Measurements from ENCODE around the gene PTBP3.

PTBP3 gene

DNA sequence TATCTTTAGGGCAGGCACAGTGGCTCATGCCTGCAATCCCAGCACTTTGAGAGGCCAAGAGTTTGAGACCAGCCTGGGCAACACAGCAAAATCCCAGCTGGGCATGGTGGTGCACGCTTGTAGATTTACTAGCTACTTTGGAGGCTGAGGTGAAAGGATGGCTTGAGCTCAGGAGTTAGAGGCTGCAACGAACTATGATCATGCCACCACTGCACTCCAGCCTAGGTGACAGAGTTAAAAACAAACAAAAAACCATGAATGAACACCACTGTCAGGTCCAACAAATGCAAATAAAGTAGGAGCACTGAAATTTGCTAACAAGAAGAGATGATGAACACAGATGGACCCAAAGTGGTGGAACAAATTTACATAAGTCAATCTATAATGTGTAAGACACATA, 4.9 kb downstream of the PTBP3 start:
- FAIRE-seq (no peak), DNase-seq (ENCODE audit: insufficient read length, low spot score) (no peak)
- TF ChIP-seq, protein P1, sequence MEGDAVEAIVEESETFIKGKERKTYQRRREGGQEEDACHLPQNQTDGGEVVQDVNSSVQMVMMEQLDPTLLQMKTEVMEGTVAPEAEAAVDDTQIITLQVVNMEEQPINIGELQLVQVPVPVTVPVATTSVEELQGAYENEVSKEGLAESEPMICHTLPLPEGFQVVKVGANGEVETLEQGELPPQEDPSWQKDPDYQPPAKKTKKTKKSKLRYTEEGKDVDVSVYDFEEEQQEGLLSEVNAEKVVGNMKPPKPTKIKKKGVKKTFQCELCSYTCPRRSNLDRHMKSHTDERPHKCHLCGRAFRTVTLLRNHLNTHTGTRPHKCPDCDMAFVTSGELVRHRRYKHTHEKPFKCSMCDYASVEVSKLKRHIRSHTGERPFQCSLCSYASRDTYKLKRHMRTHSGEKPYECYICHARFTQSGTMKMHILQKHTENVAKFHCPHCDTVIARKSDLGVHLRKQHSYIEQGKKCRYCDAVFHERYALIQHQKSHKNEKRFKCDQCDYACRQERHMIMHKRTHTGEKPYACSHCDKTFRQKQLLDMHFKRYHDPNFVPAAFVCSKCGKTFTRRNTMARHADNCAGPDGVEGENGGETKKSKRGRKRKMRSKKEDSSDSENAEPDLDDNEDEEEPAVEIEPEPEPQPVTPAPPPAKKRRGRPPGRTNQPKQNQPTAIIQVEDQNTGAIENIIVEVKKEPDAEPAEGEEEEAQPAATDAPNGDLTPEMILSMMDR (IDR thresholded peaks at IDR 0.05; ENCODE audit: insufficient read depth, missing control alignments): no peak

DNA sequence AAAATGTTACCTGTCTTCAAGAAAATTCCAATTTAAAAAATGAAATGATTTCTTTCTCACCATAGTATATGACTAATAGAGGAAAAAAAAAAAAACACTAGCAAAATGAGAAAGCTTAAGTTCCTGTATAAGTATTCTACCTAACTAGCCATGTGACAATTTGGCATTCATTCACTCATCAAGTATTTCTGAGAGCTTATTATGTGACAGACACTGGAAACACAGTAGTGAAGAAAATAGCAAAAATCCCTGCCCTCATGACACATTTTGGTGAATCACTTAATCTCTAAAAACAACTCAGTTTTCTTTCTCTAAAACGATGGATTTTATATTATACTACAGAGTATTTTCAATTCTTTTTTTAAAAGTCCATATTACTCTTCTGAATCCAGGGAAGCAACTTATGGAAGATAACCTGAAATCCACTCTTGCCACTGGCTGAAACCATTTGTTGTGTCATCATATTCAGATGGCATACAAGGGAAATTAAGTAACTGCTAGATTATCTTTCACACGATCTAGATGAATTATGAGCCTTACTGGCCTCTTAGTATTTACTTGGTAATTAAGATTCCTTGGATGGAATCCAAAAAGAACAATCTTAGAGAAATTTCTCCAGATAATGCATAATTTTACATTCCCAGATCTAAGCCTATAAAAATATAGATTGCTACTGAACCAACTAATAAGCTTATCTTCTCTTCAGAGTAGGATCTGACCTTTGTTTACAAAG, 5.5 kb downstream of the PTBP3 start:
- TF ChIP-seq, protein P1 (IDR thresholded peaks at IDR 0.05; ENCODE audit: insufficient read depth, missing control alignments): no peak
- DNase-seq (ENCODE audit: insufficient read length, low spot score): no peak
- no peak for FAIRE-seq

DNA sequence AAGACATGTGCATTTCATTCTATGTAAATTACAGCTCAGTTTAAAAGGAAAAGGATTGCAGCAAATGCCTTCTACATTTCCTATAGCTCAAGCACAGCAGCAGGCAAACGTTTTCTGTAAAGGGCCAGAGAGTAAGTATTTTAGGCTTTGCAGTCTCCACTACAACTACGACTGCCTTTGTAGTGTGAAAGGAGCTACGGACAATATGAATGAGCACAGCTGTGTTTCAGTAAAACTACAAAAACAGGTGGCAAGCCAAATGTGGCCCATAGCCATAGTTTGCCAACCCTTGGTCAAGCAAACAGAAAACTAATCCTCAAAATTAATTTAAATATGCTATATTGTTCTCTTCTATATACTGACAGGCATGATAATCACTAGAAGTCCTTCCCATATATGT, 7.2 kb downstream of the PTBP3 start:
- TF ChIP-seq, protein P1 (IDR thresholded peaks at IDR 0.05; ENCODE audit: insufficient read depth, missing control alignments): no peak
- no peak for FAIRE-seq
- no peak for DNase-seq (ENCODE audit: insufficient read length, low spot score)

DNA sequence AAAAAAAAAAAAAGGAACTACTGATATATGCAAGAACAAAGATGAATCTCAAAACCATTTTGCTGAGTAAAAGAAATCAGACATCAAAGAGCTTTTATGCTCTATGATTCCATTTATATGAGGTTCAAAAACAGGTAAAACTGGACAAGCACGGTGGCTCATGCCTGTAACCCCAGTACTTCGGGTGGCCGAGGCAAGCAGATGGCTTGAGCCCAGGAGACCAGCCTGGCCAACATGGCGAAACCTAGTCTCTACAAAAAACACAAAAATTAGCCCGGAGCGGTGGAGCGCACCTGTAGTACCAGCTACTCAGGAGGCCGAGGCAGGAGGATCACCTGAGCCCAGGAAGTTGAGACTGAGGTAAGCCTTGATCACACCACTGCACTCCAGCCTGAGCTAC, 7.8 kb downstream of the PTBP3 start:
- FAIRE-seq (no peak), DNase-seq (ENCODE audit: insufficient read length, low spot score) (no peak)
- TF ChIP-seq, protein P1 (IDR thresholded peaks at IDR 0.05; ENCODE audit: insufficient read depth, missing control alignments): no peak

DNA sequence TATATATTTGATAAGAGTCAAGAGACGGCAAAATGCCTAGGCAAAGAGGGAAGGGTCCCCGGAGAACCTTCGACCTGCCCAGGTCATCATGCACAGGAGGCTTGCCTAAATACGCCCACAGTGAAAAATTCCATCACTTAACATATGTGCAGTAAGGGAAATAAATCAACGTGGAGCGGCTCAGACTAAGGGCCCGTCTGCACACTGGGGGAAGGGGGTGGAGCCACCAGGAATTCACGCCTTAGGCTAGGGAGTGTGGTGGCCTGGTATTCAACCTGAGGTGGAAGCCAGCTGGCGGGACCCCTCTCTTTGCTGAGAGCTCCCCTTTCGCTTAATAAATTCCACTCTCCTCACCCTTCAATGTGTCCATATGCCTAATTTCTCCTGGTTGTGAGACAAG, 8.3 kb downstream of the PTBP3 start:
- DNase-seq (ENCODE audit: insufficient read length, low spot score) (no peak), FAIRE-seq (no peak)
- TF ChIP-seq, protein P1 (IDR thresholded peaks at IDR 0.05; ENCODE audit: insufficient read depth, missing control alignments): no peak

DNA sequence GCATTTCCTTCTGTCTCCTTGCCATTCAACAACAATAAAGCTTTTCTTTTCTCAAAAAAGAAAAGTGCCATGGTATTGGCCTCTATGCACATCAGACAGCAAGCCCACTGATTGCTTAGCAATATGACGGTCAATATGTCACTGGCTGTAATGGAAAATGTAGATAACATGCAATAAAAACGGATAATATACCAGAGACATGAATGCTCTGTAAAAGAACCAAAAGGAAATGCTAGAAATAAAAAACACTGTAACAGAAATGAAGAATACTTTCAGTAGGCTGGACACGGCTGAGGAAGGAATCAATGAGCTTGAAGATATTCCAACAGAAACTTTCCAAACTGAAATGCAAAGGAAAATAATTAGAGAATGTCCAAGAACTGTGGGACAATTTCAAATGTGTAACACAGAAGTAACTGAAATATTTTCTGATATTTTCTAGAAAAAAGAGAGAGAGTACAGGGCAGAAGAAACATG, 10.0 kb downstream of the PTBP3 start:
- DNase-seq (ENCODE audit: insufficient read length, low spot score): no peak
- TF ChIP-seq, protein P1 (IDR thresholded peaks at IDR 0.05; ENCODE audit: insufficient read depth, missing control alignments): no peak
- no peak for FAIRE-seq

DNA sequence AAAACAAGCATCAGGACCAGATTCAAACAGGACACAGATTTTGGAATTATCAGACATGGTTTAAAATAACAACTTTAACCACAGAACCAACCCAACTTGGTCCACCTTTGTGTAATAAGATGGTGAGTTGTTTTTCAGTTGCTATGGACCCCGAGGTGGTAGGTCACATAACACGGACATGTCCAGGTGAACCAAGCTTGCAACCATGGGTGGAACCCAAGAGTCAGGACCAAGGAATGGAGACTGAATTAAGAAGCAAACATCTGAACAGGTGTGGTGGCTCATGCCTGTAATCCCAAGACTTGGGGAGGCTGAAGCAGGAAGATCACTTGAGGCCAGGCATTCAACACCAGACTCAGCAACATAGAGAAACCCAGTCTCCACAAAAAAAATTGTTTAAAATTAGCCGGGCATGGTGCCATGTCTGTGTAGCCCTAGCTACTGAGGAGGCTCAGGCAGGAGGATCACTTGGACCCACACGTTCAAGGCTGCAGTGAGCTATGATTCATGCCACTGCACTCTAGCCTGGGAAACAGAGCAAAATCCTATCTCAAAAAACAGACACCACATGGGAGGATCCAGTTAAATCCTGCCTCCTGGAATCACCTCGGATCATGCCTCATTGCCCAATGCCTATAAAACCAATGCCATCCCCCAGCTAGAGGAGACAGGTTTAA, 10.6 kb downstream of the PTBP3 start:
- TF ChIP-seq, protein P1 (IDR thresholded peaks at IDR 0.05; ENCODE audit: insufficient read depth, missing control alignments): no peak
- FAIRE-seq (no peak), DNase-seq (ENCODE audit: insufficient read length, low spot score) (no peak)

Data from D721Med (cell line).